Adrenal gland (tissue), 5 donors: ENCODE measurements around the gene STAT1.

Experiments
- POLR2A ChIP-seq, 2 donors: fragments of 450-650 bp; IDR thresholded peaks; one replicate each; pipeline ENCODE4 v1.6.1; 2017; ENCODE audit warnings: antibody characterized with exemption in 2 of 2, mild to moderate bottlenecking in 2 of 2, moderate library complexity in 1 of 2
- TF ChIP-seq, protein P1 (sequence below), 6 experiments: fragments of 450-650 bp in 4 of 6; fragments of 200-600 bp in 2 of 6; sonication (generic) in 1 of 6; IDR thresholded peaks; 1 replicate in 5 of 6; 2 replicates in 1 of 6; pipeline versions ENCODE4 v1.5.1 to v1.8.0; 2016 to 2021; ENCODE audit warnings: antibody characterized with exemption in 6 of 6, mild to moderate bottlenecking in 2 of 6, moderate library complexity in 1 of 6
- donor health status: DM: no; HTN: no; CAD: no.

DNA sequence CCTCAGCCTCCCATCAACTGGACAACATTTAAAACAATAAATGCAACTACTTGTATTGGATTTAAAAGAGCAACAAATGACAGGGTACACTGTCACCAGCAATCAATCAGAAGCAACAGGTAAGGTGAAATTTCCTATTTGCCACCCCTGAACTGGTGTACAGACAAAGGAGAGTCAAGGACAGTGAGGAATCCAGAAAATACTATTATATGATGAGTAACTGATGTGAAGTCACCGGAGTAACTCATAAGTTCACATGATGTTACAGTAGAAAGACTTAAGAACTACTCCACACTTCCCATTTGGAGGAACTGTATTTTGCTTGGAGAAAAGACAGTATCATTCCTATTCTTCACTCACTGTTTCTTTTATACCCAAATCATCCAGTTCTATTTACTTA is 4.1 kb upstream of the STAT1 start:
- TF ChIP-seq, protein P1, sequence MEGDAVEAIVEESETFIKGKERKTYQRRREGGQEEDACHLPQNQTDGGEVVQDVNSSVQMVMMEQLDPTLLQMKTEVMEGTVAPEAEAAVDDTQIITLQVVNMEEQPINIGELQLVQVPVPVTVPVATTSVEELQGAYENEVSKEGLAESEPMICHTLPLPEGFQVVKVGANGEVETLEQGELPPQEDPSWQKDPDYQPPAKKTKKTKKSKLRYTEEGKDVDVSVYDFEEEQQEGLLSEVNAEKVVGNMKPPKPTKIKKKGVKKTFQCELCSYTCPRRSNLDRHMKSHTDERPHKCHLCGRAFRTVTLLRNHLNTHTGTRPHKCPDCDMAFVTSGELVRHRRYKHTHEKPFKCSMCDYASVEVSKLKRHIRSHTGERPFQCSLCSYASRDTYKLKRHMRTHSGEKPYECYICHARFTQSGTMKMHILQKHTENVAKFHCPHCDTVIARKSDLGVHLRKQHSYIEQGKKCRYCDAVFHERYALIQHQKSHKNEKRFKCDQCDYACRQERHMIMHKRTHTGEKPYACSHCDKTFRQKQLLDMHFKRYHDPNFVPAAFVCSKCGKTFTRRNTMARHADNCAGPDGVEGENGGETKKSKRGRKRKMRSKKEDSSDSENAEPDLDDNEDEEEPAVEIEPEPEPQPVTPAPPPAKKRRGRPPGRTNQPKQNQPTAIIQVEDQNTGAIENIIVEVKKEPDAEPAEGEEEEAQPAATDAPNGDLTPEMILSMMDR (IDR thresholded peaks at IDR 0.05) = no peak
- no peak for TF ChIP-seq POLR2A (IDR thresholded peaks at IDR 0.05)
